ENCODE data around the gene C1orf52.

DNA sequence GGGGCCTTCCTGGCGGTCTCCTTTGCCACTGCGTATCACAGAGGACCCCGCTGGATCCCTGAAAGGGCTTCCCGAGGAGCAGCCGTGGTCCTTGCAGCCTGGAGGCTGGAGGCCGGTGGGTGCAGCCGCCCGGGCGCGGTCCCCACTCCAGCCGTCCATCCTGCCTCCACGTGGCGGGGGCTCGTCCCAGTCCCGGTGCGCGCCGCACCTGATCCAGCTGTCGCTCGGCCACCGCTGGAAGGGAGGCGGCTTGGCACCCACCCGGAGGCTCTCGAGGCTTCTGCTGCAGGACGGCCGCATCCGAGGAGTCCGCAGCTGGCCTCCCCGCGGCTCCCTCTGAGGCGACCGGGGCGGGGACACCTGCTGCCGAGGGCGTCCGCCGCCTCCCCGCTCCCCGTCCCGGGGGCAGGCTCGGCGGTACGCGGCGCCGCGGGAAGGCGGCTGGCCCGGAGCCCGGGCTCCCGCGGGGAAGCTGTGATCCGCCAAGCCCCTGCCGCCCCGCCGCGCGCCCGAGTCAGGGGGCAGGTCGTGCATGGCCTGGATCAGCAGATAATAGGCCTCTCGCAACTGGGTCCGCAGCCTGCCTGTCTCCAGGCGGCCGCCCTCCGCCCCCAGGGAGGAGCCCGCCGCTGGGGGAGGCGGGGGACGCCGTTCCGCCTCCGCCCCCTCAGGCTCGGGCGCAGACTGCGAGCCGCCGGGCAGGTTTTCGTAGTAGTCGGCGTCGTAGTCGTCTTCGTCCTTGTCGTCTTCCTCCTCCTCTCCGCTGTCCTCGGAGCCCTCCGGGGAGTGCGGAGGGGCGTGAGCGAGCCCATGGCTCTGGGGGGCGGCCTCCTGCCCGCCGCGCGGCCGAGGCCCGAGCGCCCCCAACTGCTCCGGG lies 58.8 kb downstream of the C1orf52 start, which contains the start of gene SYDE2:
- TF ChIP-seq, protein P1, sequence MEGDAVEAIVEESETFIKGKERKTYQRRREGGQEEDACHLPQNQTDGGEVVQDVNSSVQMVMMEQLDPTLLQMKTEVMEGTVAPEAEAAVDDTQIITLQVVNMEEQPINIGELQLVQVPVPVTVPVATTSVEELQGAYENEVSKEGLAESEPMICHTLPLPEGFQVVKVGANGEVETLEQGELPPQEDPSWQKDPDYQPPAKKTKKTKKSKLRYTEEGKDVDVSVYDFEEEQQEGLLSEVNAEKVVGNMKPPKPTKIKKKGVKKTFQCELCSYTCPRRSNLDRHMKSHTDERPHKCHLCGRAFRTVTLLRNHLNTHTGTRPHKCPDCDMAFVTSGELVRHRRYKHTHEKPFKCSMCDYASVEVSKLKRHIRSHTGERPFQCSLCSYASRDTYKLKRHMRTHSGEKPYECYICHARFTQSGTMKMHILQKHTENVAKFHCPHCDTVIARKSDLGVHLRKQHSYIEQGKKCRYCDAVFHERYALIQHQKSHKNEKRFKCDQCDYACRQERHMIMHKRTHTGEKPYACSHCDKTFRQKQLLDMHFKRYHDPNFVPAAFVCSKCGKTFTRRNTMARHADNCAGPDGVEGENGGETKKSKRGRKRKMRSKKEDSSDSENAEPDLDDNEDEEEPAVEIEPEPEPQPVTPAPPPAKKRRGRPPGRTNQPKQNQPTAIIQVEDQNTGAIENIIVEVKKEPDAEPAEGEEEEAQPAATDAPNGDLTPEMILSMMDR (IDR thresholded peaks at IDR 0.05; ENCODE audit: low read depth, low read length, poor library complexity, severe bottlenecking) = no peak
- TF ChIP-seq EZH2phosphoT487 (IDR thresholded peaks at IDR 0.05; ENCODE audit: borderline replicate concordance, low read length) = no peak
